Measurements from ENCODE around the gene IL20RA. TPM values are rescaled to one million over a fixed set of nuclear protein-coding genes. Genes with fewer than 3 reads are reported as not detected.

IL20RA gene
- total RNA-seq, 4 donors from 2014 or later: 0.17 to 0.88 (median 0.38) TPM; not detected in 1

- TF ChIP-seq CTCF (IDR thresholded peaks at IDR 0.05; ENCODE audit: low read depth): no peak
Measured at GRCh38 chr6:137025786-137026730, 18.7 kb downstream of the IL20RA start.

GRCh38 chr6:137024237-137024990 lies 20.4 kb downstream of the IL20RA start:
- no peak for TF ChIP-seq CTCF (IDR thresholded peaks at IDR 0.05; ENCODE audit: low read depth)

GRCh38 chr6:137020776-137021175 lies 24.0 kb downstream of the IL20RA start:
- TF ChIP-seq CTCF (IDR thresholded peaks at IDR 0.05; ENCODE audit: low read depth): no peak

- no peak for TF ChIP-seq CTCF (IDR thresholded peaks at IDR 0.05; ENCODE audit: low read depth)
Measured at GRCh38 chr6:137019476-137020272, 25.1 kb downstream of the IL20RA start.

GRCh38 chr6:137017081-137017480 lies 27.7 kb downstream of the IL20RA start:
- no peak for TF ChIP-seq CTCF (IDR thresholded peaks at IDR 0.05; ENCODE audit: low read depth)

GRCh38 chr6:137016356-137016755 lies 28.4 kb downstream of the IL20RA start:
- no peak for TF ChIP-seq CTCF (IDR thresholded peaks at IDR 0.05; ENCODE audit: low read depth)
